NOMO-1 (cell line): ENCODE data around the gene CD226.
A peak's percentile ranks its signal among the peaks of the same experiment; 100 is the strongest.
"Not testable (repeated sequence)": the region's sequence is repeated elsewhere in the genome, so short reads cannot be mapped to it uniquely, and the experiment has no call there.

Experiments
- DNase-seq, 2 experiments: peaks; one replicate each; lab custom pipeline; 2025; ENCODE audit not compliant: unreplicated experiment in 2 of 2; lab: John Stamatoyannopoulos, UW

The CD226 gene

DNA sequence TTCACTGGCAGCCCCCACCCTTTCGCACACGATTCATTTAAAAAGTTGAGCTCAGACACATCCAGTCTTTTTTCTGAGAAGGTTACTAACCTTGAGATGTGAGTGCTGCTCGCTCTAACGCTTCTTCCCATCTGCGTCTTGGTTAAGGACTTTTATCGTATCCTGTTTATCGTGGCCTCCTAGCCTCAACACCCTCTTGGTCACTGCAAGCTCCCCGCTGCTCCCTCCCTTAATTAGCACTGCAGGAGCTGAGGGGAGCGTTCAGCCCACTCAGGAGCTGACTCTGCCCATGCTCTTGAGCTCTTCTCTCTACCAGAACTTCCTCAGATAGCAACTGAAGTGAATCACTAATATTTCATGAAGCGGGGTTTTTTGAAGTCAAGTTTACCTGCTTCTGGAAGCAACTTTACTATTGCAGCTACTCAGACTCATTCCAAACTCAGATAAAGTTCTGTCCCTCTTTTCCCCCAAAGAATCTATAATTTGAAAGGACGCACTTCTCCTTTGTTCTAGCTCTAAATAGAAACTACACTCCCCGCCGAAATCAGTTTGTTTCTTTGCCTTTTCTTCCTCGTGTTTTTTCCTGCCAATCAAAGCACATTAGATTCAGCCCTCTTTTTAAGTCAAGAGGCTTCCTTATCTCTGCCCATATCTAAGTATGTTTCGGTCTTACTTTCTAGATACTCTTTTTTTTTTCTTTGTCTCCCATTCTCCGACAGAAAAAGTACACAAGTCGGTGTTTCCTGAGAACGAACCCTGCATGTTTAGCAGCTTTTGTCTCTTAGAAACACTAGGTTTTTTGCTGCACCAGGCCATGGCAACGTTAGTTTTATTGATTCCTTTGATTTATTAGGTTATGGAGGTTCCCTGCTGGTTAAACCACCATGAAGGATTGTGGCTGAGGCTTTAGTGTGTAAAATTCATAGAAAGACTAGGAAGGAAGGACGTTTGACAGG is 9.3 kb upstream of the CD226 start:
- peak in 1 of 2 experiments; percentile 41 for DNase-seq

DNA sequence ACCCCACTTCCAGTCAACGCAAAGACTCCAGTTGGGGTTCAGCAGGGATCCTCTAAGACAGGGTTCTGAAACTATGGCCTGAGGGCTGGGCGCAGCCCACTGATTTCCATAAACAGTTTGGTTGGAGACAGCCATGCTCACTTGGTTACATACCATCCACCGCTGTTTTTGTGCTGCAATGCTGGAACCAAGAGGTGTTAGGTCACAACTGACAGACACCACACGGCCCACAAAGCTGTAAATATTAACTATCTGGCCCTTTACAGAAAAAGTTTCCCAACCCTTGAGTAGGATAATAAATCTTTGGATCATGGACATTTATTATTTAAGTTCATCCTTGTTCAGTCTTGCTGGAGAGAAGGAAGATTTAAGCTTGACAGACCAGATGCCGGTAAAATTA is 8.4 kb upstream of the CD226 start:
- DNase-seq = peak; percentile 38 to 43

DNA sequence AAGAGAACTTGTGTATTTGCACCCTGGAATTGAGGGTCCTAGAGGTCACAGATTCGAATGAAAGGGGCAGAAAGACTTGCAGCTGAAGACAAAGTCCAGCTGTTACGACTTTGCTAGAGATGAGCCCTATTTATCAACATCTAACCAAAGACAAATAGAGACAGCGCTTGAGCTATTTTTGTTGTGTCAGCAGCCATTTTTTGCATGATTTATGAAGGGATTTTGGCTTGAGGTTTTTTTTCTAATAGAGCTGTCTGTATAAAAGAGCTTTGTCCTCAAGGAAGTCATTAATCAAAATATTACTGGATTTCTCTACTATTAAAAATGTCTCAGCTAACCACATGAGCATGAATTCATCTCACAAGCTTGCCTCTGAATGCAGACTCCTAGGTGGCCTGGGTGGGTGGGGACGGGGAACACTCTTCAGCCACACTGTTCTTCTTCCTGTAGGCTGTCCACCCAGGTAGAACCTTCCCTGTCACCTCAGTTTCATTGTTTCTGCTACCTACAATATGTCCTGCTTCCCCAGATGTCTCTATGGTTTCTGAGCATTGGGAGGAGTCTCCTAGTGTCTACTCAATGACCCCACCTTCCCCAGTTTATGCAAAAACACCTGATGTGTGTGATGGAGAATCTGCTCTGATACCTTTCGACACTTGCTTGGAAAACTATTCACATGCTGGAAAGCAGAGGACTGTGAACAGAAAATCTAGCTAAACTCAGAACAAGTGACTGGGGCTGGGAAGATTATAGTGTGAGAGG is 7.2 kb upstream of the CD226 start:
- no peak for DNase-seq

DNA sequence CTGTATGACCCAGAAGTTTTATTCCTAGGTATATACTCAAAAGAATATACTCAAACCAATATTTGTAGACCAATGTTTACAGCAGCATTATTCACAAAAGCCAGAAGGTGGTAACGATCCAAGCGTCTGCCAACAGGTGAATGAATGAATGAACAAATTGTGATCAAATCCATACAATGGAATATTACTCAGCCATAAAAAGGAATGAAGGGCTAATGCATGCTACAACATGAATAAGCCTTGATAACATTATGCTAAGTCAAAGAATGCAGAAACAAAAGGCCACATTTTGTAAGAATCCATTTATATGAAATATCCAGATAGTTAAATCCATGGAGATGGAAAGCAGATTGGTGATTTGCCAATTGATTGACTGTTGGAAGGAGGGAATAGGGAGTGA is 5.5 kb upstream of the CD226 start:
- no peak for DNase-seq

GRCh38 chr18:69951182-69951581 is 3.5 kb upstream of the CD226 start:
- DNase-seq = no peak

GRCh38 chr18:69949538-69949936 is 1.9 kb upstream of the CD226 start:
- no peak for DNase-seq

DNA sequence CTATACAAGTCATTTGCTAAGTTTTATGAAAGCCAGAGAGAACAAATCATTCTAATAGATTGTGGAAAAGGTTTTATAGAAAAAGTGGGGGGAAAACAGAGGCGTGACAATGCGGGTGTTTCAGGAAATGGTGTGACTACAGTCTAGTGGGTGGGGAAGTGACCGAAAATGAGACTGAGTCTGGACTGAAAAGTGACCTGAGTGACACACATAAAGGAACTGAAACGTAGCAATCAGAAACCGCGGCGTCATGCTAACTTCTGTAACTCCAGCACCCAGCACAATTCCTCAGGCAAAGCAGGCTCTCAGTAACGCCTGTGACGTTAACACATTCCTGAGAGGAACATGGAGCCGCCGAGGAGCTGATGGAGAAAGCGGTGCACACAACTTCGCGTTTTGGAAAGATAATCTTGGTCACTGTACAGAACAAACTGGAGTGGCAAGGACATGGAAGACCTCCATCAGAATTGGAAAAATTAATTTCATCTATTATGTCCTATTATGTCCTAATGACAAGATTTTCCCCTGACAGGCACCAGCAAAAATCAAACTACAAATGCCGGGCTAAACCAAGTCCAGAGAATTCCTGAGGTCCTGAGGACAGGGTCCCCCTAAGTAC is 1.4 kb upstream of the CD226 start:
- DNase-seq = peak; percentile 45 to 84

DNA sequence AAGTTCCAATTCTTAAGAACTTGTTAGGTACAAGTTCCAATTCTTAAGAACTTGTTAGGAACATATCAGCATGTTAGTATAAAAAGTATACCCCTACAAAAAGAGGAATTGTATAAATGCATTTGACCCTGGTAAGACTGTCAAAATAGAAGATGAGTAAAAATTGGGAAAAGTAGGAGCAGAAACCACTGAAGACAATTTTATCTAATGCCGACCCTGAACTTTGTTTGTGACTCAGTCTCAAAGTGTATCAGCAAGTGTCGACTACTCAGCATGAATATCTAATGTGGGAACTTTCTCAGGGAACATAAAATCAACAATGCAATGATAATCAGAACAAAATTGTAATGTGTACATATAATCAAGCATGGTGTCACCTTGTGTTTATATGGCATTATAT is 583 bp upstream of the CD226 start:
- no peak for DNase-seq

DNA sequence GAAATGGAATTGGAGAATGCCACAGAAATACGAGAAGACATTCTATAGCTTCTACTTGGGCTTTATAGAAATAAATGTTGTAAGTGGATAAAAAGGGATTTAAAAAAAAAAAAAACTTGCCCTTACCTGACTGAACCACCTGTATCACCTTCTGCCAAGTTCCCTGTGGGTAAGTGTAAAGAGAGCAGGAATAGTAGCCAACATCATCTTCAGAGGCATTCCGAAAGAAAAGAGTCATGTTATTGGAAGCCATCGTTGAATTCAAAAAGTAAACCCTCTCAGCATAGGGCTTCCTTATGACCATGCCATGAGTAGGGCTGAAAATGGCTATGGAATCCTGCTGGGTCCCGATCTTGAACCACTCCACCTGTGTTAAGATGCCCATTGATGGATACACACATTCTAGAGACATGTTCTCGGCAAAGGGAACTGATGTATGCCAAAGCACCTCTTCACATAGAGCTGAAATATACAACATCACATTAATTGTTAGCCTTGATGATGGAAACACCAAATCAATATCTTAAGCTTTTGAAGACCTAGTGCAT is 991 bp downstream of the CD226 start:
- DNase-seq = no peak

DNA sequence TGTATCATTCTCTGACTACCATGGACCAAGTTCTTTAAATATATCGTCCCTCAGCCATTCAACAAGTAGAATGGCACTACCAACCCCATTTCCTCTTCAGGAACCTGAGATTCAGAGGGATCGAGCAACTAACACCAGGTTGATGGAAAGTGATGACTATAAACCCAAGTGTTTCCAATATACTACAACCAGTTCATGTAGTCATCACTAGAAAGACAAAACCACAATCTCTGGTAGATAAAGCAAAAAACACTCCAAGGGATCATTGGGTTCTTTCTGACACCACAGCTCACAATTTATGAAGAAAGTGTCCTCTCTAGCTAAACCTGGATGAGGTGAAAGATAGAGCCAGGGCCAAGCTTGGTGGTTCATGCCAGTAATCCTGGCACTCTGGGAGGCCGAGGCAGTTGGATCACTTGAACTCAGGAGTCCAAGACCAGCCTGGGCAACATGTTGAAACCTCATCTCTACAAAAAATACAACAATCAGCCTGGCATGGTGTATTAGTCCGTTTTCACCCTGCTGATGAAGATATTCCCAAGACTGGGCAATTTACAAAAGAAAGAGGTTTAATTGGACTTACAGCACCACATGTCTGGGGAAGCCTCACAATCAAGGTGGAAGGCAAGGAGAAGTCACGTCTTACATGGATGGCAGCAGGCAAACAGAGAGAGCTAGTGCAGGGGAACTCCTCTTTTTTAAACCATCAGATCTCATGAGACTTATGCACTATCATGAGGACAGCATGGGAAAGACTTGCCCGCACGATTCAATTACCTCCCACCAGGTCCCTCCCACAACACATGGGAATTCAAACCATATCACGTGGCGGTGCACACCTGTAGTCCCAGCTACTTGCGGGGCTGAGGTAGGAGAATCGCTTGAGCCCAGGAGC is 2.2 kb downstream of the CD226 start:
- no peak for DNase-seq

DNA sequence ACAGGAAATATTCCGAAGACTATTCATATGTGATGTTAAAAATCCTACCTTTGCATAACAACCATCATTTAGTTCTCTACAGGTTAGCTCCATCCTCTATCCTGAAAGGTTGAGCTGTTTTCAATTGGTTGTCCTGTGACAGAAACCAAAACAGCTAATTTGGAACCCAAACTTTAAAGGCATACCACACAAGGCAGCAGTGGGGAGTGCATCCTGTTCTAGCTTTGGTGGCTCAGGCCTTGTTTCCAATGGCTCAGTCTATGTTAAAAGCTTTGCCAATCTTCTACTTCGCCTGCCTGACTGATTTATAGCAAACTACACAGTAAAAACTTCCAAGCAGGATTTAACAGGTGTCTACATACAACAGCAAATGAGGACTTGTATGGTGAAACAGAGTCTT is 3.2 kb downstream of the CD226 start:
- no peak for DNase-seq

DNA sequence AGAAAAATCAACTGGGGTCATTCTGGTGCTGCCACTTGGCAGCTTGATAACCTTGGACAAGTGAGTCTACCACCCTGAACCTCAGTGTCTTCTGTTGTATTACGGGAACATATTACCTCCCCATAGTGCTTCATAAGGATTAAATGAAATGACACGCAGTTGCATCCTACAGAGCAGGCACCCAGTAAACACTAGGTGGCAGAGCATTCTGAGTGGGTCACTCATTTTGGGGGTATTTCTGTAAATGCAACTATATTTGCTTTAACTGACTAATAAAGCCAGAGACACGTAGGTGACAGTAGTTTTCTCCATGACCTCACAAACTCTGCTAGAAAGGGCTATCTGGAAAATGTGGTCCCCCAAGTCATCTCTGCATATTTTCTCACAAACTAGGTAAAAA is 4.7 kb downstream of the CD226 start:
- no peak for DNase-seq

- no peak for DNase-seq
Observed at GRCh38 chr18:69941183-69941582, 6.5 kb downstream of the CD226 start.

- not testable (repeated sequence) for DNase-seq
Observed at GRCh38 chr18:69939812-69940211, 7.9 kb downstream of the CD226 start.

- DNase-seq = no peak
Observed at GRCh38 chr18:69936191-69936558, 11.5 kb downstream of the CD226 start.

DNA sequence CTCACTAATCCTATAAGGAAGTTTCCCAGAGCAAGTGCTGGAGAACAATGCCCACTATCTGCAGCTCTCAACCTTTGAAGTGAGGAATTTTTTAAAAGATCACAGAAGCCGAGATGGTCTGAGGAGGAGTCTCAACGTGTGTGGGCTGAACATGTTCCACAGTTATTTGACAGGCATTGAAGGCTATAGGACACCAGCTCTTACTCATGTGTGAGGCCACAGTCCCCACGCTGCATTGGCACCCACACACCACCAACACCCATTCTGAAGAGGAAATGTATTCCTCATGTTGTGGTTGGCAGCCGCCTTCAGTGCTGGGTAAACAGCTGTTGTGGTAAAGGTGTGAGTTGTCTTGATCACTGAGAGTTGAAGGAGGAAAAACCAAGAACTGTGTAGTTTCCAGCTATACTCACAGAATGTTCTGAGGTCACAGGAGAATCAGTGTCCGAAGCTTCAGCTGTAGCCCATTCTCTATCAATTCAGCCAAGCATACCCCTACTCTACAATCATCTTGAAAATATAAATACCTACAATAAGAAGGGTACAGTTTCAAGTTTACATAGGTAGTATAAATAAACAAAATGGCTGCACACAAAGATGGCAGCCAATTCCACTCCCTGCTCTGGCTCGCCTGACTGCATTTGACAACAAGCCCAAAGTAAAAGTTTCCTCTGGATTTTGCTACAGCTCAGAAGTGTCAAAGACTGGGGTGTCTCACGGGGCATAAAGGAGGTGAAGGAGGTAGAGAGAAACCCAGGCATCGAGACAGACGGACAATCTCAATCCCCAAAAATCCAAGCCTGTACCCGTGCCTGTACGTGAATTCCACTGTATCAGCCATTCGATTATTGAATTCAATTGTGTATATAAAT is 12.1 kb downstream of the CD226 start:
- no peak for DNase-seq

GRCh38 chr18:69934601-69935265 is 12.9 kb downstream of the CD226 start:
- DNase-seq = no peak

DNA sequence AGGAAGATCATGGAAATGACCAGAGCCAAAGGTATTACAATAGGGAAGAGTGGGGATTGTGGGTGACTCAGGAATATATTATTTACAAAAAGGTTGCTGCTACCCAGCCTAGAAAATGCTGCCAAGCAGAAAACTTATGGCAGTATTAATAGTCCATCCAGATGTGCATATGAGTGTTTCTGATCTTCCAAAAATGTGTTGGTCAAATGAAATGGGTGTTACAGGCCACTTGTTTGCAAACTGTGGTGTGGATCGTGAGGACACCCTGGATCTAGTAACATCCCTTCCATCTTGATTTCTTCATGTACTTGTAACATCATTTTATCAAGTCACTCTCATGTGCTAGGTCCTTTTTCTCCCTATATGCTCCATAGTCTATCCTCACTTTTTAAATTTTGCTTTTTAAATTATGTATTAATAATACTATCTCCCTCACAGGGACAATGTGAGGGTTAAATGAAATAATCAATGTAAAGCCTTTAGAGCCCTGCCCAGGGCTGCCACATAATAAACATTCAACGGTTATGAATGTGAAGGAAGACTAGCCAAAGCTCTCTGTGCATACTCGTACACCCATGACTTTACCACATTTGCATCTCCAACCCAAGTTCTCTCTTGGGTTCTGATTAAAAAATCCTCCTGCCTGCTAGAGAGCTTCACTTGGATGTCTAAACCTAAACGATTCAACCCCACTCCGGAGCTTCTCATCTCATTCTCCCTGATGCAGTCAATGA is 18.5 kb downstream of the CD226 start:
- DNase-seq = no peak
